Hepatocyte (in vitro differentiated cells): ENCODE results near the gene ZNF638.

ENCODE experiments used
- CTCF ChIP-seq: fragments of 200-600 bp; sonication (generic); IDR thresholded peaks from 2 replicates; pipeline ENCODE4 v1.5.1; 2016; ENCODE audit warnings: antibody characterized with exemption, mild to moderate bottlenecking; ENCODE audit not compliant: poor library complexity
- EZH2 ChIP-seq: fragments of 200-600 bp; sonication (generic); IDR thresholded peaks from 2 replicates; pipeline ENCODE4 v1.6.1; 2016; ENCODE audit warnings: antibody characterized with exemption, mild to moderate bottlenecking, borderline replicate concordance
- EZH2phosphoT487 ChIP-seq: fragments of 200-600 bp; sonication (generic); IDR thresholded peaks from one replicate; pipeline ENCODE4 v1.6.1; 2018; ENCODE audit warnings: antibody characterized with exemption, mild to moderate bottlenecking, low read depth, moderate library complexity; ENCODE audit not compliant: unreplicated experiment, severe bottlenecking

DNA sequence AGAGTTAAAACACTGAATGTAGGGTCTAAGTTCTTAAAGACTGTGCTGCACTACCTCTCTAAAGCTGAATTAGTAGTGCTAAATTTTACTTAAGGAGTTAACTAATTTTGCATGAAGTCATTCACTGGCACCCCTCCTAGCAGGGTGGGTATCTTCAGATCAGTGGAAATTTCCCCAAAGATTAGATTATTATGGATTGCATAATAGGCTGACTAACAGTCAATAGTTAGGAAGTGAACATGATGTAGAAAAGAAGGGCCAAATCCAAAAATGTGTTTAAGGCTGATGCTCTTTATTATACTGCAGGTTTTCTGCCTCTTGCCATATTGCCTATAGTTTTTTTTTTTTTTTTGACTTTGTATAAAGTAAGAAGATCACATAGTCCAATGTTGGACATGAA, 5.2 kb downstream of the ZNF638 start:
- TF ChIP-seq CTCF (no peak), EZH2 (no peak), EZH2phosphoT487 (no peak)
